OCI-LY1 (cell line): Measurements from ENCODE around the gene CNTNAP2.

Experiments
- H2AFZ ChIP-seq: fragments of 200-600 bp; sonication (generic), shearing (Covaris generic); 2 replicates; pipeline ENCODE4 v1.6.0; 2014; ENCODE audit warnings: antibody characterized with exemption, mild to moderate bottlenecking, low read length
- H3F3A ChIP-seq: fragments of 200-600 bp; sonication (generic), shearing (Covaris generic); 2 replicates; pipeline ENCODE4 v1.6.0; 2014; ENCODE audit warnings: mild to moderate bottlenecking, antibody characterized with exemption, low read length, moderate library complexity; ENCODE audit not compliant: insufficient read depth
- H3K27ac ChIP-seq: fragments of 200-600 bp; sonication (generic); 2 replicates; pipeline ENCODE4 v1.5.1; 2014; ENCODE audit warnings: low read length, mixed run types, mild to moderate bottlenecking, low read depth; ENCODE audit not compliant: poor library complexity, severe bottlenecking
- H3K27me3 ChIP-seq: fragments of 200-600 bp; sonication (generic); 2 replicates; pipeline ENCODE4 v1.6.0; 2014; ENCODE audit warnings: antibody characterized with exemption, mild to moderate bottlenecking, low read length, moderate library complexity; ENCODE audit not compliant: insufficient read depth
- H3K36me3 ChIP-seq: fragments of 200-600 bp; sonication (generic); 2 replicates; pipeline ENCODE4 v1.6.1; 2014; ENCODE audit warnings: mild to moderate bottlenecking, antibody characterized with exemption, low read length, moderate library complexity, mixed read lengths; ENCODE audit not compliant: insufficient read depth
- H3K4me1 ChIP-seq: fragments of 200-600 bp; sonication (generic); 2 replicates; pipeline ENCODE4 v1.5.1; 2014; ENCODE audit warnings: mild to moderate bottlenecking, low read length, moderate library complexity; ENCODE audit not compliant: insufficient read depth, severe bottlenecking
- H3K4me2 ChIP-seq: fragments of 200-600 bp; sonication (generic), shearing (Covaris generic); 2 replicates; pipeline ENCODE4 v1.6.1; 2014; ENCODE audit warnings: low read length
- H3K4me3 ChIP-seq: fragments of 200-600 bp; sonication (generic); 2 replicates; pipeline ENCODE4 v1.5.1; 2014; ENCODE audit warnings: low read length, low read depth, mild to moderate bottlenecking, mixed read lengths; ENCODE audit not compliant: poor library complexity, severe bottlenecking
- H3K79me2 ChIP-seq: fragments of 200-600 bp; shearing (Covaris generic); 2 replicates; pipeline ENCODE4 v1.6.1; 2016; ENCODE audit warnings: mixed run types, low read length, mixed read lengths; ENCODE audit not compliant: insufficient read depth
- H3K9ac ChIP-seq: fragments of 200-600 bp; sonication (generic), shearing (Covaris generic); 2 replicates; pipeline ENCODE4 v1.6.1; 2014; ENCODE audit warnings: mild to moderate bottlenecking, low read length, mixed read lengths
- H3K9me2 ChIP-seq: fragments of 200-600 bp; sonication (generic), shearing (Covaris generic); 2 replicates; pipeline ENCODE4 v1.6.1; 2014; ENCODE audit warnings: low read depth, mild to moderate bottlenecking, low read length, mixed read lengths
- H3K9me3 ChIP-seq: fragments of 200-600 bp; shearing (Covaris generic); 2 replicates; pipeline ENCODE4 v1.6.1; 2014; ENCODE audit warnings: low read length, mixed read lengths
- H4K20me1 ChIP-seq: fragments of 200-600 bp; sonication (generic), shearing (Covaris generic); 2 replicates; pipeline ENCODE4 v1.6.0; 2016; ENCODE audit warnings: mild to moderate bottlenecking, low read length; ENCODE audit not compliant: insufficient read depth
- CTCF ChIP-seq: fragments of 200-600 bp; sonication (generic), shearing (Covaris generic); IDR thresholded peaks from 2 replicates; pipeline ENCODE4 v1.5.1; 2017; ENCODE audit warnings: mild to moderate bottlenecking, antibody characterized with exemption, low read length, moderate library complexity, mixed read lengths
- EZH2 ChIP-seq: fragments of 200-600 bp; sonication (generic), shearing (Covaris generic); IDR thresholded peaks from 2 replicates; pipeline ENCODE4 v1.8.0; 2017; ENCODE audit warnings: borderline replicate concordance, mixed run types, mild to moderate bottlenecking, antibody characterized with exemption, low read length, moderate library complexity, mixed read lengths

CNTNAP2 gene

GRCh38 chr7:148042935-148043631, 1926.5 kb downstream of the CNTNAP2 start:
- Histone ChIP-seq H2AFZ (no peak overlapping the region), H4K20me1 (no peaks in the 10 kb centered on the region), H3K9me3 (no peaks in the 10 kb centered on the region), H3F3A (no peaks in the 10 kb centered on the region), H3K9ac (no peak overlapping the region), H3K36me3 (no peaks in the 10 kb centered on the region), H3K9me2 (no peaks in the 10 kb centered on the region), H3K4me2 (no peak overlapping the region), H3K27me3 (no peaks in the 10 kb centered on the region), H3K4me3 (no peak overlapping the region), H3K27ac (no peak overlapping the region), H3K79me2 (no peaks in the 10 kb centered on the region), H3K4me1 (no peaks in the 10 kb centered on the region)
- TF ChIP-seq EZH2 (no peak), CTCF (no peak)

- H4K20me1 ChIP-seq: no peaks in the 10 kb centered on the region
- no peak overlapping the region for H2AFZ ChIP-seq
- H3K36me3 ChIP-seq: no peaks in the 10 kb centered on the region
- no peaks in the 10 kb centered on the region for H3K9me3 ChIP-seq
- H3K27me3 ChIP-seq: no peaks in the 10 kb centered on the region
- no peak for TF ChIP-seq CTCF
- no peak for TF ChIP-seq EZH2
- H3K27ac ChIP-seq: no peak overlapping the region
- H3K79me2 ChIP-seq: no peaks in the 10 kb centered on the region
- H3K9me2 ChIP-seq: no peaks in the 10 kb centered on the region
- no peak overlapping the region for H3K4me2 ChIP-seq
- H3K9ac ChIP-seq: no peak overlapping the region
- H3K4me3 ChIP-seq: no peak overlapping the region
- no peaks in the 10 kb centered on the region for H3F3A ChIP-seq
- H3K4me1 ChIP-seq: no peaks in the 10 kb centered on the region
These were observed 1927.6 kb downstream of the CNTNAP2 start for GRCh38 chr7:148044173-148044572.

- Histone ChIP-seq H3K4me1 (no peaks in the 10 kb centered on the region), H3K27ac (no peak overlapping the region), H3K79me2 (no peaks in the 10 kb centered on the region), H3K4me3 (no peak overlapping the region), H4K20me1 (no peaks in the 10 kb centered on the region), H2AFZ (no peak overlapping the region), H3K27me3 (no peaks in the 10 kb centered on the region), H3K36me3 (no peaks in the 10 kb centered on the region), H3K9ac (no peak overlapping the region), H3K9me2 (no peaks in the 10 kb centered on the region), H3K4me2 (no peak overlapping the region), H3F3A (no peaks in the 10 kb centered on the region), H3K9me3 (no peaks in the 10 kb centered on the region)
- TF ChIP-seq CTCF (no peak), EZH2 (no peak)
These were observed 1928.9 kb downstream of the CNTNAP2 start for GRCh38 chr7:148045521-148045920.
